Peyer's patch (tissue), 4 donors: ENCODE data around the gene HTT-AS.

Source experiments
- POLR2A ChIP-seq, 2 donors: fragments of 450-650 bp; IDR thresholded peaks; one replicate each; pipeline ENCODE4 v1.5.1; 2017; ENCODE audit warnings: antibody characterized with exemption in 2 of 2, mild to moderate bottlenecking in 2 of 2, moderate library complexity in 2 of 2
- TF ChIP-seq, protein P1 (sequence below), 6 experiments: fragments of 450-650 bp in 4 of 6; fragments of 200-600 bp in 2 of 6; sonication (generic) in 1 of 6; IDR thresholded peaks; one replicate each; pipeline ENCODE4 v1.5.1; 2017 to 2019; ENCODE audit warnings: antibody characterized with exemption in 6 of 6, mild to moderate bottlenecking in 3 of 6, moderate library complexity in 1 of 6

DNA sequence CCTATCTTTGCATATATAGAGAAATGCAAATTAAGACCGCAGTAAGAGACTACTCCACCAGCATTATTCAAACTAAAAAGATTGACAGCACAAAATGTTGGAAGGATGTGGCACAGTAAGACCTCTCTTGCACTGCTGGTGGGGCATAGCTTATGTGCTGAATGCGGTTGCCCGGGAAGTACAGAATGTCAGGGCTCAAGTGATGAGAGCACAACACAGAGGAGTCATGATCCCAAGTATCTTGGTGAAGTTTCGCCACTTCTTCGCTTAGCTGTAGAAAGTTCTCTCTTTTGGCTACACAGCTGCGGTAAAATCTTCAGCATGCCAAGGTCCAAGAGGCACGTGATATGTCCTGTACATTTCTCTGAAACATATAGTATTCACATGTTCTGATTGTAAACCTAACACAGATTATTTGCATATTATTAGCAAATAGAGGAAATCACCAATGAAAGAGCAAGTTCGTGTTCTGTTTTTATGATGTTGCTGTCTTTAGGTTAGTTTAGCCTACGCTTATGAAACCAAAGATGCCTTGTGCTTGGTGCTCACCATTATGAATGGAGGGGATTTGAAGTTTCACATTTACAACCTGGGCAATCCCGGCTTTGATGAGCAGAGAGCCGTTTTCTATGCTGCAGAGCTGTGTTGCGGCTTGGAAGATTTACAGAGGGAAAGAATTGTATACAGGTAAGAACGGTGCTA, 55.0 kb downstream of the HTT-AS start:
- TF ChIP-seq, protein P1, sequence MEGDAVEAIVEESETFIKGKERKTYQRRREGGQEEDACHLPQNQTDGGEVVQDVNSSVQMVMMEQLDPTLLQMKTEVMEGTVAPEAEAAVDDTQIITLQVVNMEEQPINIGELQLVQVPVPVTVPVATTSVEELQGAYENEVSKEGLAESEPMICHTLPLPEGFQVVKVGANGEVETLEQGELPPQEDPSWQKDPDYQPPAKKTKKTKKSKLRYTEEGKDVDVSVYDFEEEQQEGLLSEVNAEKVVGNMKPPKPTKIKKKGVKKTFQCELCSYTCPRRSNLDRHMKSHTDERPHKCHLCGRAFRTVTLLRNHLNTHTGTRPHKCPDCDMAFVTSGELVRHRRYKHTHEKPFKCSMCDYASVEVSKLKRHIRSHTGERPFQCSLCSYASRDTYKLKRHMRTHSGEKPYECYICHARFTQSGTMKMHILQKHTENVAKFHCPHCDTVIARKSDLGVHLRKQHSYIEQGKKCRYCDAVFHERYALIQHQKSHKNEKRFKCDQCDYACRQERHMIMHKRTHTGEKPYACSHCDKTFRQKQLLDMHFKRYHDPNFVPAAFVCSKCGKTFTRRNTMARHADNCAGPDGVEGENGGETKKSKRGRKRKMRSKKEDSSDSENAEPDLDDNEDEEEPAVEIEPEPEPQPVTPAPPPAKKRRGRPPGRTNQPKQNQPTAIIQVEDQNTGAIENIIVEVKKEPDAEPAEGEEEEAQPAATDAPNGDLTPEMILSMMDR (IDR thresholded peaks at IDR 0.05) = no peak
- no peak for TF ChIP-seq POLR2A (IDR thresholded peaks at IDR 0.05)
